Smooth muscle cell (in vitro differentiated cells): ENCODE data around the gene ZNG1F. TPM values are rescaled to one million over a fixed set of nuclear protein-coding genes. Genes with fewer than 3 reads are reported as not detected.
"Not testable (repeated sequence)": the region's sequence is repeated elsewhere in the genome, so short reads cannot be mapped to it uniquely, and the experiment has no call there.

Experiments used
- DNase-seq: peaks from one replicate; lab custom pipeline; 2025; ENCODE audit not compliant: unreplicated experiment; lab: John Stamatoyannopoulos, UW
- H2AFZ ChIP-seq: fragments of 200-600 bp; sonication (generic); 2 replicates; pipeline ENCODE4 v1.6.0; 2016; ENCODE audit warnings: antibody characterized with exemption, low read depth, mild to moderate bottlenecking
- H3F3A ChIP-seq: fragments of 200-600 bp; sonication (generic); 2 replicates; pipeline ENCODE4 v1.6.0; 2017; ENCODE audit warnings: antibody characterized with exemption, low read depth
- H3K27ac ChIP-seq: fragments of 200-600 bp; sonication (generic); 2 replicates; pipeline ENCODE4 v1.5.1; 2016; ENCODE audit warnings: low read depth, mild to moderate bottlenecking
- H3K27me3 ChIP-seq: fragments of 200-600 bp; sonication (generic); 2 replicates; pipeline ENCODE4 v1.6.1; 2016; ENCODE audit warnings: low read depth, mild to moderate bottlenecking
- H3K36me3 ChIP-seq: fragments of 200-600 bp; sonication (generic); 2 replicates; pipeline ENCODE4 v1.5.1; 2016; ENCODE audit warnings: low read depth
- H3K4me1 ChIP-seq: fragments of 200-600 bp; sonication (generic); 2 replicates; pipeline ENCODE4 v1.5.1; 2016; ENCODE audit warnings: low read depth
- H3K4me2 ChIP-seq: fragments of 200-600 bp; sonication (generic); 2 replicates; pipeline ENCODE4 v1.6.0; 2016; ENCODE audit warnings: mild to moderate bottlenecking
- H3K4me3 ChIP-seq: fragments of 200-600 bp; sonication (generic); 2 replicates; pipeline ENCODE4 v1.5.1; 2016; ENCODE audit warnings: mild to moderate bottlenecking
- H3K79me2 ChIP-seq: fragments of 200-600 bp; sonication (generic); 2 replicates; pipeline ENCODE4 v1.6.0; 2016; ENCODE audit warnings: low read depth, mild to moderate bottlenecking
- H3K9ac ChIP-seq: fragments of 200-600 bp; sonication (generic); 2 replicates; pipeline ENCODE4 v1.6.0; 2016; ENCODE audit warnings: low read depth
- H3K9me3 ChIP-seq: fragments of 200-600 bp; sonication (generic); replicated peaks from 2 replicates; pipeline ENCODE4 v1.5.1; 2016; ENCODE audit warnings: low read depth
- H4K20me1 ChIP-seq: fragments of 200-600 bp; sonication (generic); 2 replicates; pipeline ENCODE4 v1.6.0; 2016; ENCODE audit warnings: low read depth
- WGBS: methylation state at CpG from one replicate; pipeline ENCODE4 v1.1.7; 2016; ENCODE audit warnings: low lambda C conversion rate; 5-methylcytosine and 5-hydroxymethylcytosine counted together
- polyA plus RNA-seq: library from polyadenylated mRNA; unstranded; fragments of >200 nt; fragmentation: Nextera tagmentation; extraction: Ambion mirVana; gene quantifications from 2 replicates; pipeline ENCODE4 v1.2.1, GENCODE V29; 2016
- total RNA-seq: library from RNA; depleted of rRNA; stranded (reverse); fragments of >200 nt; gene quantifications from 2 replicates; pipeline ENCODE4 v1.2.3, GENCODE V29; 2014

The ZNG1F gene
- total and polyA plus RNA-seq, 2 experiments from 2014 or later = 14.1 to 27.0 TPM

DNA sequence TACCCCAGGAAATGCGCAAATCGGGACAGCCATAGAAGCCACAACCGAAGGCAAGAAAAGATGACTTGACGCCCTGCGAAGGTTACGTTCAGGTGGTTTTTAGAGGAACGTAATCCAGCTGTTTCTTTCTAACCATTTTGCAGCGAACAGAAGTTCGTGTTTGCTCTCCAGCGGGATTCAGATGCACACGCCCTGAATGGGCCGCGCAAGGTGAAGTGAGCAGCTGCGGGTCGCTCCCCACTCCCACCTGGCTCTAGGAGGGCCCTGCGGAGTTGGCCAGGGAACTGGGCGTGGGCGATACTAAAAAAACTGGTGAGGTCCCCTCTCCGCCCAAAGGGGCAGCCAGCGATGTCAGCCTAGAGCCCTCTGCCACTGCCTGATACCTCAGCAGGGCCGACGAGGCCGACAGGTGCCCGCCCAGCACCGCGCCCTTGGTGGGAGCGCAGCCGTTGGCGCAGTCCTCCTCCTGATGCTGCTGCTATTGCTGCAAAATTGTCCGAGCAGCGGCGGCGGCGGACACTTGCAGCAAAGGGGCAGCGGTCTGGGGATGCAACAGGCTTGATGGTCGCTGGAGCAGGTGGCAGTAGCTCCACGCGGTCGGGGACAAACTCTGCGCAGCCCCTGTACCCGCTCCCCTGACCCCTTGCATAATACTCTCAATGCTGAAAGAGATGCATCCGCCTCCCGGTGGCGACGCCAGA lies 62.2 kb downstream of the ZNG1F start:
- not testable (repeated sequence) for H3F3A ChIP-seq, H3K9ac ChIP-seq, H3K27me3 ChIP-seq, H2AFZ ChIP-seq, H3K79me2 ChIP-seq, H3K4me3 ChIP-seq, H3K36me3 ChIP-seq, DNase-seq, H3K27ac ChIP-seq, H3K4me2 ChIP-seq, H3K9me3 ChIP-seq, H3K4me1 ChIP-seq, H4K20me1 ChIP-seq
- 12% methylated on average over 10 of the region's 45 CpGs for WGBS

DNA sequence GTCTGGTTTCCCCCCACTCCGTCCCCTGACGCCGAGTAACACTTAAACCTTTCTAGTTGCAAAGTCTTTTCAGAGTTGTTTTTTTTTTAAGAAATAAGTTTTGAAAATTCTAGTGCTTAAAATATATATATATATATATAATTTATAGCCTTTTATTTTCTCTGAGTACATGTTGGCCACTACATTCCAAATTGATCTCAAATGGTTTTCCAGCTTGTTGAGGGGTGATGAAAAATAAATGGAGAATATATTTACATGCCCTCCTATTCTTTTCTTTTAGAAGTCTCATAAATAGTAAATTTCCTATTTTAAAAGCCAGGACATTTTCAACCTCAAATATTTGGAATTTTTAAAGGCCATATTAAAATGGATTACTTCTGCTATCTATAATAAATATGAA lies 63.2 kb downstream of the ZNG1F start:
- H2AFZ ChIP-seq, H3K4me2 ChIP-seq: not testable (repeated sequence)
- 31% methylated on average over 3 of the region's 3 CpGs for WGBS

DNA sequence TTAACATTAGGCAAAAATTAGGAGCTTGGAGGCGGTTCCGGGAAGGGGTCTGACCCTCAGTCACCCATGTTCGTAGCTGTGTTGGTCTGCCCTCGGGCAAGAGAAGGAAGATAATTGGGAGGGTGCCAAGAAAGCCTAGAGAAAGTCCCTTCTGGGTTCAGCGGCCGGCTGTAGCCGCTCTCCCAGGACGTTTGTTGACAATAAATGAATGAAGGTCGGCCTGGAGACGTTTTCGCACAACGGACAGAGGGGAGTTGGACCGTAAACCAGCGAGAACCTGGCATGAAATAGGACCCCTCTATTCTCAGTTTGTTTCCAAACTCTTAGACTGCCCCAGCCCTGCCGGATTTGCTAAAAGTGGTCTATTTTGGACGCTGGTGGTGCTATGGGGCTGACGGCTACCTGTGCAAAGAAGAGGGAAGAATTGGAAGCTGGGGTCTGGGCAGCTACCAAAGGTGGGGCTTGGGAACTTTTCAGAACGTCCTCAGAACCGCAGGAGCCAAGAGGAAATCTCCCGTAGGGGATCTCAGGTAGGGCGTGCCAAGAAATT lies 63.9 kb downstream of the ZNG1F start:
- not testable (repeated sequence) for H3K4me3 ChIP-seq, H3K4me1 ChIP-seq, H3K9ac ChIP-seq, H3K27me3 ChIP-seq, H4K20me1 ChIP-seq, H3K9me3 ChIP-seq, H2AFZ ChIP-seq, H3K4me2 ChIP-seq, H3K36me3 ChIP-seq, DNase-seq, H3F3A ChIP-seq, H3K79me2 ChIP-seq, H3K27ac ChIP-seq
- no CpG with 5 or more reads among the region's 21 CpGs for WGBS

More for the DNA sequence above, 63.2 kb downstream of the ZNG1F start:
- not testable (repeated sequence) for H3K79me2 ChIP-seq, H3K27ac ChIP-seq, H3K4me1 ChIP-seq, H3K36me3 ChIP-seq, H3K9me3 ChIP-seq, H4K20me1 ChIP-seq, H3K27me3 ChIP-seq, H3K9ac ChIP-seq, H3F3A ChIP-seq, H3K4me3 ChIP-seq, DNase-seq

DNA sequence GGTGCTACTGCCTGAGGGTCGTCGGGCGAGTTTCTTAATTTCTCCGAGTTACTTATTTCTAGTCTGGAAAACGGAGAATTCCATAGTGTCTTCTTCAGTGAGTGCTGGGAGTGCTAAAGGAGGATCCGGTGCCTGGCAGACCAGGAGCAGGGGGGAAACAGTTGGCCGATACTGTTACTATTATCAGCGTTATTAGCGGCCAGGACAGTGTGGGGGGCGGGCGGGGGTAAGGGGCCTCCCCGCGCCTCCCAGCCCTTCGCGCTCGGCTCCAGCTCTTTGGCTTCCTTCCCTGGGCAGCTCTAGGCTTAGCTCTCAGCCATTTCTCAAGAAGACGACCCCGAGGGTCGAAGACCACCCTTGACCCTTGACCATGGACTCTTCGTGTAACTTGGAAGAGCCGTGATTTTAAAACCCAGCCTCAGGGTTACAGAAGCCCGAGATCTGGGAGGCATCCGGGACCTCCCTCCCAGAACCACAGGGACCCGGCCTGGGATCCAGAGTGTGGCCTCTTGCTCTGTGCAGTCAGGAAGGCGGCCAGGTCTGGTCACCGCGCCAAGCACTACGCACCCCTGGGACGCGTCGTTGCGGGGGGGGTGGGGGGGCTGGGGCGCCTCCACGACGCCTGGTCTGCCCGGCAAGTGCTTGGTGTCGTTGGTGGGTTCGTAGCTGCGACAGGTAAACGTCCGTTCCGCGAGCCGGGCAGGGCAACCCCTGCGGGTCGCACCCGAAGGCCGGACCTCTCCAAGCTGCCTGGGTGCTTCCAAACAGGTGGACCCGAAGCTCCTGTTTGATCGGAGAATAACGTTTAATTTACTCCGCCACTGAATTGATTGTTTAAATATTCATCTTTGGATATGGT lies 64.6 kb downstream of the ZNG1F start:
- H3K9me3 ChIP-seq, DNase-seq, H3K36me3 ChIP-seq, H3K4me2 ChIP-seq, H4K20me1 ChIP-seq, H3F3A ChIP-seq, H3K27me3 ChIP-seq, H3K9ac ChIP-seq, H3K4me1 ChIP-seq, H3K4me3 ChIP-seq, H2AFZ ChIP-seq, H3K79me2 ChIP-seq, H3K27ac ChIP-seq: not testable (repeated sequence)
- 18% methylated on average over 30 of the region's 52 CpGs for WGBS

DNA sequence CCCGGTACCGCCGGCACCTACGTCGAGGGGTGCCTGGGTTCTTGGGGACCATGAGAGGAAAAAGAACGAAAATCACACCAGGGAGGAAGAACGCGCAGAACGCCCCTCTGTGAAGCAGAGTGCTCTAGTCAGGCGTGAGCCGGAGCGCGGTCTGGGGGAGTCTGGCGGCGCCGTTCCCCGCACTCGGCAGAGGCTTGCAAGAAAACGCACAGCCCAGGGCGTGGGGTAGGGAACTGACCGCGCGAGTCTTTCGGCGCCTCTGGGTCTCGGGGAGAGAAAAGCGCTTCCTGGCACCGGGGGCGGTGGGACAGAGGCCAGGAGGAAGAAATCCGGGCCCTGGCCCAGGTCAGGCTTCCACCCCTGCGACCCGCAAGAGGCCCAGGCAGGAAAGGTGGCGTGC lies 65.3 kb downstream of the ZNG1F start:
- not testable (repeated sequence) for H4K20me1 ChIP-seq, H3K36me3 ChIP-seq, H3K4me1 ChIP-seq, H3K9ac ChIP-seq, H3K4me2 ChIP-seq, DNase-seq, H3K4me3 ChIP-seq, H3F3A ChIP-seq, H3K9me3 ChIP-seq, H3K79me2 ChIP-seq, H2AFZ ChIP-seq, H3K27ac ChIP-seq
- H3K27me3 ChIP-seq = peaks cover 13% of the 10 kb centered on the region
- WGBS = 2% methylated on average over 12 of the region's 33 CpGs

DNA sequence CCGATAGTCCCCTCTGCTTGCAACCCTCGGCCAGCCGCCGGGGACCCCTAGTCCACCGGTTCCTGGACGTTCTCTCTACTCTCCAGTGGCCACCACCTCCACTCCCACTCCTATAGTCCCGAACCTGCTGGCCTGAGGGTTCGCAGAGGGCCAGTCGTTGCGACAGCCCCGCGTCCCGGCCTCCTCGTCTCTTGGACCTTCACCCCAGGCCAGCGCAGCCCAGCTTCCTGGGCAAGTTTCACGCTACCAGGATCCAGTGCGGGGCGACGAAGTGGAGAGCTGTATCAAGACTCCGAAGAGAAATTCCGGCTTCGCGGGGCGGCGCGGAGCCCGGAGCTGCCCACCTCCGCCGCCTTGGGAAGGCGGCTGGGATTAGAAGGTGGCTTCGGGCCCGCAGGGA lies 65.7 kb downstream of the ZNG1F start:
- DNase-seq, H3K79me2 ChIP-seq, H3K4me1 ChIP-seq, H3K27ac ChIP-seq, H3K9ac ChIP-seq, H3K36me3 ChIP-seq, H3K4me3 ChIP-seq, H4K20me1 ChIP-seq, H2AFZ ChIP-seq, H3K4me2 ChIP-seq, H3F3A ChIP-seq, H3K9me3 ChIP-seq: not testable (repeated sequence)
- H3K27me3 ChIP-seq = peaks cover 13% of the 10 kb centered on the region
- 3% methylated on average over 12 of the region's 32 CpGs for WGBS

DNA sequence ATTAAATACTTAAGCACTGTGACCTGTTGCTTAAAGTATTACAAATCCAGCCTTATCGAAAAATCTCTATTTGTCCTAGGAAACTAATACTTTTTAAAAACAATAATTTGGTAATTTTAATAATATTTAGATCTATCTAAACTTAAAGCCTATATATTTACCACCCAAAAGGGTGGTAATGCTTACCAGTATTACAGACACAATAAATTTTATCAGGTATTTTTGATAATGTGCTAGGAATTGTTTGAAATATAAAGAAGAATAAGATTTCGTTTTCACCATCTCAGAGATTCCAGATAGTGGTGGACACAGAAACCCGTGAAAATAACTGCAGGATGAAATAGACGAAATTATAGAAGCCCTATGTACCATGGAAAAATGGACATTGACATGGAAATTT lies 68.4 kb downstream of the ZNG1F start:
- H3K27ac ChIP-seq, H3K9ac ChIP-seq, DNase-seq, H3K9me3 ChIP-seq, H3K79me2 ChIP-seq, H4K20me1 ChIP-seq, H3K4me2 ChIP-seq, H3K36me3 ChIP-seq, H3K4me3 ChIP-seq, H2AFZ ChIP-seq, H3K4me1 ChIP-seq, H3F3A ChIP-seq: not testable (repeated sequence)
- peaks cover 10% of the 10 kb centered on the region for H3K27me3 ChIP-seq
- WGBS = 77% methylated on average over 2 of the region's 4 CpGs

DNA sequence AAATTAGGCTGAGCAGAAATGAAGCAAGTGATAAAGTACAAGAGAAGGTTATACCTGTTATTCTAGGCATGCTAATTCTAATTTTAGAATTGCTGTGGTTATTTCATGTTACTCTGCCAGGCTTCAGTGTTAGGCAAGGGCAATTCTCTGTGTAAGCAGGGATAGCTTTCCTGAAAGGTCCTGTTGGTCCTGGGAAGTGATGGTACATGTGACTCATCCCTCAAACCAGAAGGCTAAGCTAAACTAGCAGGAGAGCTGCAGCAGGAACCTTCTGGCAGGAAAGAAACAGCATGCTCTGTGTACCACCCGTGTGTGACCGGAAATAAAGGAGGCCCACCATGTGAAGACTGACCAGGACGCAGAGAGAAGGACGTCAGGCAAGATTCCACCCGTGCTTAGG lies 69.4 kb downstream of the ZNG1F start:
- not testable (repeated sequence) for H3K4me3 ChIP-seq, DNase-seq, H3K9ac ChIP-seq, H3K9me3 ChIP-seq, H3K4me1 ChIP-seq, H3K27ac ChIP-seq, H3K4me2 ChIP-seq, H3K36me3 ChIP-seq, H3K79me2 ChIP-seq, H3F3A ChIP-seq, H4K20me1 ChIP-seq, H2AFZ ChIP-seq
- H3K27me3 ChIP-seq = peaks cover 10% of the 10 kb centered on the region
- no CpG with 5 or more reads among the region's 5 CpGs for WGBS
